GM21390 (cell line): ENCODE results near the gene MYL5.
"Not testable (repeated sequence)": the region's sequence is repeated elsewhere in the genome, so short reads cannot be mapped to it uniquely, and the experiment has no call there.

ENCODE experiments used
- ATAC-seq: cut with Tn5 transposase; IDR thresholded peaks from one replicate; pipeline ENCODE4 v1.9.1; 2021; ENCODE audit not compliant: unreplicated experiment

Gene MYL5

DNA sequence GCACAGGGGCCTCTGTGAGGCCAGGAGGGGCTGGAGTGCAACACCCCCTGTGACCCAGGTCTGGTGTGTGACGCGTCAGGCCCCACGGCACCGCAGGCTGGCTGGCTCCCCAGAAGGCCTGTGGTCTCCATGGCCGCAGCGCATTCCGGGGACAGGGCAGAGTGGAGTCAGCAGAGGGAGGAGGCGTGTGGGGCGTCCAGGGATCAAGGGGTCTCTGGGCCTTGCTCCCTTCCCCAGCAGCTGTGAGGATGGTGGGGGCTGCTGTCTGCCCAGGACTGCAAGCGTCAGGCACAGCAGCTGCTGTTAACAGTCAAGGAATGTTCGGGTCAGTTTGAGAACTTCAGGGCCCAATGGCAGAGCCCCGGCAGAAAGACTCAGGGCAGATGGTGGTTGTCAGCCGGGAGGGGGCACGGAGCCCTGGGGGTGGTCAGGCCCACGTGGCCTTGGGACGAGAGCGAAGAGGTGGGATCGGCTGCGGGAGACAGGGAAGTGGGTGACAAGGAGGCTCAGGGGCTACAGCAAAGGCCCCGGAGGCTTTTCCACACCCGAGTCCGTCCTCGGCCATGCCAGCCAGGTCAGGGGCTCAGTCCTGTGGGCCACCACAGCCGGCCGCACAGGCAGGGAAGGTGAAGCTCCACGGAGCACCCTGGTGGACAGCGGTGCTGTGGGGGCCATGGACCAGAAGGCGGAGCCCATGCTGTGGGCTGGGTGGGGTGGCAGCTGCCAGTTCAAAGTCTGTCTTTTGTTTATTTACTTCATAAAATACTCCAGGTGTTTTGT, 49.6 kb downstream of the MYL5 start:
- ATAC-seq, result no peak

DNA sequence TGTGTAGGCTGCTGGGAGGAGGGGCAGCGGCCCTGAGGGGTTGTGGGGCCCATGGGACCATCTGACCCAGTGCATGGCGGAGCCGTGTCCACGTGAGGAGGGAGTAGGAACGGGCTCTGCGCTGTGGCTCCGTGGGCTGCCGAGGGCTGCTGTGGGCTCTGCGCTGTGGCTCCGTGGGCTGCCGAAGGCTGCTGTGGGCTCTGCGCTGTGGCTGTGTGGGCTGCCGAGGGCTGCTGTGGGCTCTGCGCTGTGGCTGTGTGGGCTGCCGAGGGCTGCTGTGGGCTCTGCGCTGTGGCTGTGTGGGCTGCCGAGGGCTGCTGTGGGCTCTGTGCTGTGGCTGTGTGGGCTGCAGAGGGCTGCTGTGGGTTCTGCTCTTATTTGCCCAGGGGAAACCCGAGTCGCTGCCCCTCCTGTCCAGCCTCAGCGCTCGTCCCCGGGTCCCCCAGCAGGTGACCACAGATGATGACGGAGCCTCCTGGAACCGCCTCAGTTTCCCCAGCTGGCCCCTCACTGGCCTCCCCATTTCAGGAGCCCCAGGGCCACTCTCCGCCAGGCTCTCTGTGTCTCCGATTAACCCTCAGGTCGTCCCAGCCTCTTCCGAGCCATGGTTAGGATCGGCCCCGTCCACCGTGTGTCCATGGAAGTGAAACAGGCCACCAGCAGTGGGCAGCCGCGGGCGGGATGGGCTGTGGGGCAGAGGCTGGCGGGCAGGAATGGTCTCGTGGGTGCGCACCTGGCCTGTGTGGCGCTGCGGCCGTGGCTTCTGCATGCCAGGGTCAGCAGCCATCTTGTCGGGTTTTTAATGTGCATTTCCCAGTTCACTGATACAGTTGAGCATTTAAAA, 51.3 kb downstream of the MYL5 start:
- no peak for ATAC-seq

DNA sequence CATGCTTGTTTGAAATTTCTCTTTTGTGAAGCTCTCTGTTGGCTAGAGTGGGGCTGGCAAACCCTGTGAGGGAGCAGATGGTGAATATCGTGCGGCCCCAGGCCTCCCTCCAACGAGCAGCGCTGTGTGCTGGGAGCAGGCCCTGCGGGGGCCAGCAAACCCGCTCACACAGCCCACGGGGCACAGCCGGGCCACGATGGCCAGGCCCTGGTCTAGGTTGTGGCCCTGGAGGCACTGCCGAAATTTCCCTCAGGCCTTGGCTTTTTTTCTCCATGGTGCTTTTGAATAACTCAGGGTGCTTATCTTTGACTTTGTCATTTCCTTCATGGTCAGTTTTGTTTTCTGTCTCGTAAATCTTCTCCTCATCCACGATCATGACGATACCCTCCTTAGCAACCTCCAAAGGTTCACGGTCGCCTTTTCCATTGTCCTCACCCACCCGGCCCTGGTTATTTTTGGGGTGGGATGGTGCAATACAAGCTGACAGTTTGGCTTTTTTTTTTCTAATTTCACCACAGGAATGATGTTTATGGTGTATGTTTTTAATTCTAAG, 52.0 kb downstream of the MYL5 start:
- ATAC-seq, result no peak

DNA sequence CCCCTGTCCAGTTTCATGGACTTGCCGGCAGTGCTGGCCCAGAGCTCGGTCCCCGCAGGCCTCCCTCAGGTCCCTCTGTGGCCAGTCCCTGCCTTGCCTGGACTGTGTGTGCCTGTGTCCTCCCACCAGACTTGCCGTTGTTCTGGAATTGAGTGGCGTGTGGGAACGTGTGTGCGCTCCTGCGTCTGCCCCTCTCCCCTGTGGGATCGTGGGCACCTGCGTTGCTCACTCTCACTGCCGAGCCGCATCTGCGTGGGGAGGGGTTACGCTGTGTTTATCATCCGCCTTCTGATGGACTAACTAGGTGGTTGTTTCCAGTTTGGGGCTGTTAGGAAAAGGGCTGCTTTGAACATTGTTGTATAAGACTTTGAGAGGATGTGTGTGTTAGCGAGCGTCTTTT, 52.5 kb downstream of the MYL5 start:
- no peak for ATAC-seq

DNA sequence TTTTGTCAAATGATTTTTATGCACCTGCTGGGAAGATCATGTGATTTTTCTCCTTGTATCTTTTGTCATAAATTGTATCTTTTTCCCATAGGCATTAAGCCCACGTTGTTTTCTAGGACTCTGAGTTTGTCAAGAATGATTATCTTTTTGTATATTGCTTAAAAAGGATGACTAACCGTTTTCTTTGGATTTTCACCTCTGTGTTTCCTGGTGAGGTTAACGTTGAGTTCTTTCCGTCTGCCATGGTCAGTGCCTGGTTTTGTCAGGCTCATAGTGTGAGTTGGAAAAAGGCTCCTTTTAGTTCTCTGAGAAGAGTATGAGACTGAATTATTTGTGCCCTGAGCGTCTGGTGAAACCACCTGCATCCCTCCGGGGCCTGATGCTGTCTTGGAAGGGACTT, 53.2 kb downstream of the MYL5 start:
- ATAC-seq, result no peak

DNA sequence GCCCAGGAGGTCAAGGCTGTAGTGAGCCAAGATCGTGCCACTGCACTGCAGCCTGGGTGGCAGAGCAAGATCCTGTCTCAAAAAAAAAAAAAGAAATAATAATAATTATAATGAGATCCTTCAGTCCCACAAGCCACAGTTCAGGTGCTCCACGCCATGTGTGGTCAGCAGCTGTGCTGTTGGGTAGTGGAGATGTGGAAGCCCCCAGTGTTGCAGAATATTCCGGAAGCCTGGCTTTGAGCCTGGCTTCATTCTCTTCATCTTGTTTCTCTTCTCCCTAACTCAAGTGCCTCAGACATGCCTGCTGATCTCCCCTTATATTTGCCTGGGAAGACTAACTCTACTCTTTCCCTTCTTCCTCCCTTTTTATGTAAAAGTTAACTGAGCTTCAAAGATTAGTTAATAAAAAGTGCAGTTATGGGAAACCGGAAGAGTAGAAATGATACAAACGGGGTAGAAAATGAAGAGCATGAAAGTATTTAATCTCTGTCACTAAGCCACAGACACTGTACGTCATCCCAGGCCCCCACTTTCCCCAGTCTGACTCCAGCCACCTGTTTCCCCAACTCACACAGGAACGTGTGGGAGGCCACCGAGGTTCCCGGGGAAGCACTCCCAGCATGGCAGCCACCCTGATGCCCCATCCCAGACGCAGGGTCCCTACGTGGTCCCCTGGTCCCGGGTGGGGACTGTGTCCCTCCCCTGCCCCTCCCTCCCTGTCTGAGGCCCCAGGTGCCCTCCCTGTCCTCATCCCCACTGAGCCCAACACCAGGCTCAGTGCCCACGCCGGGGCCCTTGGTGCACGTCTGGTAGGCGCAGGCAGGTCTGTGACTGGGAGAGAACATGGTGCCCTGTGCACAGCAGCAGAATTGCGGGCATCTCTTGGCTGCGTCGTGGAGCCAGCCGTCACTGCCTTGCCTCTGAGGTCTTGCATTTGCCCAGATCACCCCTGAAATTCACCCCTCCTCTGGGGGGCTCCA, 55.3 kb downstream of the MYL5 start:
- no peak for ATAC-seq

DNA sequence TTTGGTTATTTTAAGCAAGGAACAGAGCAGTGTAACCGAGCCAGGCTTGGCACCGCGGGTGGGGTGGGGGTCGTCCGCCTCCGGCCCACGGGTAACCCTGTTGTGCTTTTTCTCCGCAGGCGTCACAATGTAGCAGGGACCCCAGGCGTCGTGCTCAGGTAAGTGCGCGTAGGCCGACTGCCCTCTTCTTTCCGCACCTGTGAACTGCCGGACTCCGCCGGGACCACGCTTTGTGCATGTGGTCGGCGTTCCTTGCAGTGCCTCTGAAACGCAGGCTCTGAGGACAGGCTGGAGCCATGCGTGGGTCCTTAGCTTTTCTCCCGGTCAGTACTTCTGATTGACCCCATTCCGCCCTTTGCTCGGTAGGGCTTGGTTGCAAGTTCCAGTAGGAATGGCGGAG, 56.2 kb downstream of the MYL5 start:
- no peak for ATAC-seq

DNA sequence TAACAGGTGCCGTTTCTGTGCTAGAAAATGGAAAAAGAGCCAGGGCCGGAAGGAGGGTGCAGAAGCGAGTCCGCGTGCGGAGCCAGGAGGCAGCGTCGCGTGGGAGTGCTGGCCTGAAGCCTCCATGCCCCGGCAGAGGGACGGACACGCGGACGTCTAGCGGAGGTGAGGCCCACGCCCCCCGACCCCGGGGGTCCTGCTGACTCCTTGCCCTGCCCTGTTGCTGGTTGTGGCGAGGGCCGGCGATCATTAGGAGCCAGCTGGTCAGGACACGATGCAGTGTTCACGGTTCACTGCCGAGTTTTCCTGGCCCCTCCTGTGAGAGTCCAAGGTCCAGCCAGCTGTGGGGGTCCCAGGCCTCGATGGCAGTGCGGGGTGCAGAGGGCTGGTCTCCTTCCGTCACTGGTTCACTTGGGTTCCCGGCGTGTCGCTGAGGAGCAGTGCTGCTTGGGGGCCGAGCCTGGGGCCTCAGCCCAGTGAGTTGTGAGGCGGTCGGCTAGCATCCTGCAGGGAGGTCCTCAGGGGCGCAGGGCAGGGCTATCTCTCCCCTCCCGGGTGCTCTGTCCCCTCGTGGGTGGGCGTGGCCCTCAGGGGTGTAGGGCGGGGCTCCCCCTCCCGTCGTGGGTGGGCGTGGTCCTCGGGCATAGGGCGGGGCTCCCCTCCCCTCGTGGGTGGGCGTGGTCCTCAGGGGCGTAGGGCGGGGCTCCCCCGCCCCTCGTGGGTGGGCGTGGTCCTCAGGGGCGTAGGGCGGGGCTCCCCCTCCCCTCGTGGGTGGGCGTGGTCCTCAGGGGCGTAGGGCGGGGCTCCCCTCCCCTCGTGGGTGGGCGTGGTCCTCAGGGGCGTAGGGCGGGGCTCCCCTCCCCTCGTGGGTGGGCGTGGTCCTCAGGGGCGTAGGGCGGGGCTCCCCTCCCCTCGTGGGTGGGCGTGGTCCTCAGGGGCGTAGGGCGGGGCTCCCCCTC, 56.9 kb downstream of the MYL5 start:
- ATAC-seq, result not testable (repeated sequence)
